Natural killer cell treated with Interleukin-12 subunit alpha and Interleukin-12 subunit beta and Interleukin-15 and Interleukin-18, amount 100 ng/mL, for 72 hours (primary cell): Measurements from ENCODE around the gene LDB2. TPM values are rescaled to one million over a fixed set of nuclear protein-coding genes. Genes with fewer than 3 reads are reported as not detected.
"Not testable (repeated sequence)": the region's sequence is repeated elsewhere in the genome, so short reads cannot be mapped to it uniquely, and the experiment has no call there.

Experiments used
- ATAC-seq, 2 donors: fragments of 150-1000 bp; cut with Tn5 transposase in 1 of 2; sonication (Bioruptor Pico), chemical (Tn5 transposase) in 1 of 2; 2 replicates each; pipeline ENCODE4 v1.10.0; 2021
- DNase-seq: peaks from one replicate; pipeline ENCODE4 v3.0.0; 2022; ENCODE audit warnings: low spot score
- H3K27ac Mint-ChIP-seq, 2 donors: 1 replicate in 1 of 2; 2 replicates in 1 of 2; pipeline ENCODE4 v1.8.0; 2022; ENCODE audit warnings: mixed read lengths in 2 of 2, mild to moderate bottlenecking in 1 of 2, moderate library complexity in 1 of 2
- H3K27me3 Mint-ChIP-seq, 2 donors: 1 replicate in 1 of 2; 2 replicates in 1 of 2; pipeline ENCODE4 v1.8.0; 2022; ENCODE audit warnings: mixed read lengths in 2 of 2
- H3K36me3 Mint-ChIP-seq: one replicate; pipeline ENCODE4 v1.8.0; 2022; ENCODE audit warnings: mixed read lengths
- H3K4me1 Mint-ChIP-seq, 2 donors: 1 replicate in 1 of 2; 2 replicates in 1 of 2; pipeline ENCODE4 v1.8.0; 2022; ENCODE audit warnings: low read depth in 2 of 2, mixed read lengths in 2 of 2, mild to moderate bottlenecking in 1 of 2
- H3K4me3 Mint-ChIP-seq: one replicate; pipeline ENCODE4 v1.8.0; 2022; ENCODE audit warnings: mixed read lengths
- H3K9me3 Mint-ChIP-seq: 2 replicates; pipeline ENCODE4 v1.8.0; 2022; ENCODE audit warnings: mixed read lengths
- total RNA-seq, 2 donors: library from RNA; stranded (reverse); gene quantifications; one replicate each; pipeline ENCODE4 v1.2.3, GENCODE V29; 2022

LDB2 gene
- 1 to 10 TPM in 1 of 2 donors, under 1 TPM in 1; 0.64 to 1.4 TPM for total RNA-seq

GRCh38 chr4:16897991-16898827 lies at the start of gene LDB2:
TSS of gene LDB2 (minus strand) at chr4:16898645.
- Mint-ChIP-seq H3K4me1 (peaks cover 38 to 52% of the 10 kb centered on the region in 2 donors), H3K27me3 (no peaks in the 10 kb centered on the region), H3K9me3 (no peaks in the 10 kb centered on the region), H3K4me3 (peak within 1 kb of the TSS; percentile 82), H3K27ac (peak within 1 kb of the TSS; percentile 34 to 78), H3K36me3 (no peaks in the 10 kb centered on the region)
- peak; percentile 68 to 76 for ATAC-seq
- DNase-seq: no peak

GRCh38 chr4:16942491-16942890 lies 44.0 kb upstream of the LDB2 start:
- H3K4me3 Mint-ChIP-seq: no peak overlapping the region
- H3K27me3 Mint-ChIP-seq: peaks cover 13 to 20% of the 10 kb centered on the region in 2 donors
- ATAC-seq: no peak
- no peaks in the 10 kb centered on the region for H3K4me1 Mint-ChIP-seq
- no peak overlapping the region for H3K27ac Mint-ChIP-seq
- H3K36me3 Mint-ChIP-seq: no peaks in the 10 kb centered on the region
- H3K9me3 Mint-ChIP-seq: no peaks in the 10 kb centered on the region
- DNase-seq: no peak

GRCh38 chr4:16939178-16939577 lies 40.7 kb upstream of the LDB2 start:
- peaks cover 13 to 25% of the 10 kb centered on the region in 2 donors for H3K27me3 Mint-ChIP-seq
- H3K4me1 Mint-ChIP-seq: no peaks in the 10 kb centered on the region
- H3K36me3 Mint-ChIP-seq: no peaks in the 10 kb centered on the region
- ATAC-seq (no peak), DNase-seq (no peak)
- no peak overlapping the region for H3K4me3 Mint-ChIP-seq
- no peaks in the 10 kb centered on the region for H3K9me3 Mint-ChIP-seq
- H3K27ac Mint-ChIP-seq: no peak overlapping the region

- H3K27me3 Mint-ChIP-seq: peaks cover 13 to 28% of the 10 kb centered on the region in 2 donors
- H3K36me3 Mint-ChIP-seq: no peaks in the 10 kb centered on the region
- no peak overlapping the region for H3K4me3 Mint-ChIP-seq
- DNase-seq (no peak), ATAC-seq (no peak)
- H3K4me1 Mint-ChIP-seq: no peaks in the 10 kb centered on the region
- H3K9me3 Mint-ChIP-seq: no peaks in the 10 kb centered on the region
- H3K27ac Mint-ChIP-seq: no peak overlapping the region
Measured at GRCh38 chr4:16938512-16939040, 40.1 kb upstream of the LDB2 start.

- no peak for DNase-seq
- no peak overlapping the region for H3K27ac Mint-ChIP-seq
- no peaks in the 10 kb centered on the region for H3K9me3 Mint-ChIP-seq
- no peak overlapping the region for H3K4me3 Mint-ChIP-seq
- no peak for ATAC-seq
- no peaks in the 10 kb centered on the region for H3K36me3 Mint-ChIP-seq
- H3K27me3 Mint-ChIP-seq: peaks cover 15 to 17% of the 10 kb centered on the region in 2 donors
- no peaks in the 10 kb centered on the region for H3K4me1 Mint-ChIP-seq
Measured at GRCh38 chr4:16931339-16932305, 33.2 kb upstream of the LDB2 start.

GRCh38 chr4:16926214-16926613 lies 27.8 kb upstream of the LDB2 start:
- Mint-ChIP-seq H3K4me1 (no peaks in the 10 kb centered on the region), H3K36me3 (no peaks in the 10 kb centered on the region), H3K27me3 (peaks cover 7 to 14% of the 10 kb centered on the region in 2 donors), H3K9me3 (no peaks in the 10 kb centered on the region), H3K4me3 (no peak overlapping the region), H3K27ac (no peak overlapping the region)
- no peak for DNase-seq
- ATAC-seq: no peak

- H3K4me1 Mint-ChIP-seq, H3K27ac Mint-ChIP-seq, ATAC-seq, H3K27me3 Mint-ChIP-seq, H3K36me3 Mint-ChIP-seq, H3K9me3 Mint-ChIP-seq, H3K4me3 Mint-ChIP-seq, DNase-seq: not testable (repeated sequence)
Measured at GRCh38 chr4:16918716-16919115, 20.3 kb upstream of the LDB2 start.

- no peak overlapping the region for H3K27ac Mint-ChIP-seq
- H3K36me3 Mint-ChIP-seq: no peaks in the 10 kb centered on the region
- no peak overlapping the region for H3K4me3 Mint-ChIP-seq
- no peaks in the 10 kb centered on the region for H3K27me3 Mint-ChIP-seq
- ATAC-seq (peak; percentile 84 to 90), DNase-seq (peak; percentile 85)
- no peaks in the 10 kb centered on the region for H3K9me3 Mint-ChIP-seq
- H3K4me1 Mint-ChIP-seq: peaks cover 8 to 12% of the 10 kb centered on the region in 2 donors
Measured at GRCh38 chr4:16916719-16917337, 18.4 kb upstream of the LDB2 start.

GRCh38 chr4:16916031-16916430 lies 17.6 kb upstream of the LDB2 start:
- Mint-ChIP-seq H3K27ac (no peak overlapping the region), H3K4me3 (no peak overlapping the region), H3K36me3 (no peaks in the 10 kb centered on the region), H3K27me3 (no peaks in the 10 kb centered on the region), H3K9me3 (no peaks in the 10 kb centered on the region), H3K4me1 (peaks cover 8 to 12% of the 10 kb centered on the region in 2 donors)
- DNase-seq: no peak
- no peak for ATAC-seq

- Mint-ChIP-seq H3K4me1 (peaks cover 8 to 12% of the 10 kb centered on the region in 2 donors), H3K27ac (no peak overlapping the region), H3K27me3 (peaks cover 0 to 5% of the 10 kb centered on the region in 2 donors), H3K9me3 (no peaks in the 10 kb centered on the region), H3K4me3 (no peak overlapping the region), H3K36me3 (no peaks in the 10 kb centered on the region)
- no peak for DNase-seq
- ATAC-seq: no peak
Measured at GRCh38 chr4:16914208-16914607, 15.8 kb upstream of the LDB2 start.

GRCh38 chr4:16912896-16913295 lies 14.5 kb upstream of the LDB2 start:
- ATAC-seq (no peak), DNase-seq (no peak)
- no peaks in the 10 kb centered on the region for H3K9me3 Mint-ChIP-seq
- H3K27ac Mint-ChIP-seq: no peak overlapping the region
- peaks cover 8 to 12% of the 10 kb centered on the region in 2 donors for H3K4me1 Mint-ChIP-seq
- no peaks in the 10 kb centered on the region for H3K36me3 Mint-ChIP-seq
- no peak overlapping the region for H3K4me3 Mint-ChIP-seq
- peaks cover 0 to 6% of the 10 kb centered on the region in 2 donors for H3K27me3 Mint-ChIP-seq

- DNase-seq (no peak), ATAC-seq (no peak)
- Mint-ChIP-seq H3K9me3 (no peaks in the 10 kb centered on the region), H3K36me3 (no peaks in the 10 kb centered on the region), H3K27ac (no peak overlapping the region), H3K4me1 (peaks cover 0 to 5% of the 10 kb centered on the region in 2 donors), H3K4me3 (no peak overlapping the region), H3K27me3 (peaks cover 0 to 6% of the 10 kb centered on the region in 2 donors)
Measured at GRCh38 chr4:16909281-16909680, 10.8 kb upstream of the LDB2 start.

GRCh38 chr4:16908377-16909021 lies 10.1 kb upstream of the LDB2 start:
- Mint-ChIP-seq H3K27ac (no peak overlapping the region), H3K4me3 (no peak overlapping the region), H3K9me3 (no peaks in the 10 kb centered on the region), H3K36me3 (no peaks in the 10 kb centered on the region), H3K4me1 (peaks cover 0 to 5% of the 10 kb centered on the region in 2 donors), H3K27me3 (peaks cover 0 to 6% of the 10 kb centered on the region in 2 donors)
- DNase-seq (no peak), ATAC-seq (no peak)
